GM12878 (cell line): ENCODE data around the gene ZNF112.

Experiments used
- CREM ChIP-seq: IDR thresholded peaks from 2 replicates; pipeline ENCODE4 v1.6.1; 2014; ENCODE audit warnings: antibody characterized with exemption, low read depth
- FOXM1 ChIP-seq: IDR thresholded peaks from 2 replicates; pipeline ENCODE4 v1.6.1; 2012; ENCODE audit warnings: low read depth, mild to moderate bottlenecking, inconsistent platforms, low read length, moderate library complexity
- MEF2A ChIP-seq: IDR thresholded peaks from 2 replicates; pipeline ENCODE4 v1.6.1; 2011; ENCODE audit warnings: low read depth, mild to moderate bottlenecking, low read length, moderate library complexity; ENCODE audit not compliant: insufficient read depth
- NR2C2 ChIP-seq: IDR thresholded peaks from 2 replicates; pipeline ENCODE4 v1.6.1; 2011; ENCODE audit warnings: borderline replicate concordance, low read depth; ENCODE audit not compliant: control insufficient read depth, insufficient read length
- POLR2AphosphoS5 ChIP-seq: IDR thresholded peaks from 2 replicates; pipeline ENCODE4 v1.6.1; 2011; ENCODE audit warnings: mild to moderate bottlenecking, low read length, inconsistent platforms
- RCOR1 ChIP-seq: conservative IDR thresholded peaks from 2 replicates; pipeline ENCODE4 v1.6.1; 2012; ENCODE audit warnings: low read depth, low read length, improper control_type of control experiment
- SMAD1 ChIP-seq: fragments of 450-650 bp; IDR thresholded peaks from 2 replicates; pipeline ENCODE4 v1.6.1; 2018; ENCODE audit warnings: mild to moderate bottlenecking, low read depth; ENCODE audit not compliant: partially characterized antibody
- SMC3 ChIP-seq: IDR thresholded peaks from 2 replicates; pipeline ENCODE4 v1.6.1; 2011; ENCODE audit warnings: low read length, improper control_type of control experiment, borderline replicate concordance
- SPI1 ChIP-seq: IDR thresholded peaks from 2 replicates; pipeline ENCODE4 v1.6.1; 2011; ENCODE audit warnings: low read depth, mild to moderate bottlenecking, low read length, moderate library complexity, borderline replicate concordance; ENCODE audit not compliant: insufficient read depth
- STAT1 ChIP-seq: fragments of 450-650 bp; conservative IDR thresholded peaks from 2 replicates; pipeline ENCODE4 v1.6.1; 2014; ENCODE audit warnings: antibody characterized with exemption, mild to moderate bottlenecking
- TCF12 ChIP-seq: IDR thresholded peaks from 2 replicates; pipeline ENCODE4 v1.6.1; 2011; ENCODE audit warnings: low read depth, mild to moderate bottlenecking, low read length
- TF ChIP-seq, protein P1 (sequence below): IDR thresholded peaks from 2 replicates; pipeline ENCODE4 v1.6.1; 2011; ENCODE audit warnings: low read depth, low read length, improper control_type of control experiment, borderline replicate concordance
- TF ChIP-seq, protein P2 (sequence below), 3 experiments: IDR thresholded peaks in 2 of 3; conservative IDR thresholded peaks in 1 of 3; 2 replicates each; pipeline ENCODE4 v1.5.1; 2011; ENCODE audit warnings: low read depth in 3 of 3, low read length in 3 of 3, mild to moderate bottlenecking in 3 of 3, control low read depth in 2 of 3, moderate library complexity in 2 of 3, inconsistent platforms in 1 of 3, mixed read lengths in 1 of 3; ENCODE audit not compliant: control insufficient read depth in 2 of 3, insufficient read depth in 1 of 3; ENCODE audit errors: extremely low read depth in 1 of 3
- TF ChIP-seq, protein P3 (sequence below): IDR thresholded peaks from 2 replicates; pipeline ENCODE4 v1.6.1; 2011; ENCODE audit warnings: mild to moderate bottlenecking, low read depth, low read length, moderate library complexity; ENCODE audit not compliant: insufficient replicate concordance

DNA sequence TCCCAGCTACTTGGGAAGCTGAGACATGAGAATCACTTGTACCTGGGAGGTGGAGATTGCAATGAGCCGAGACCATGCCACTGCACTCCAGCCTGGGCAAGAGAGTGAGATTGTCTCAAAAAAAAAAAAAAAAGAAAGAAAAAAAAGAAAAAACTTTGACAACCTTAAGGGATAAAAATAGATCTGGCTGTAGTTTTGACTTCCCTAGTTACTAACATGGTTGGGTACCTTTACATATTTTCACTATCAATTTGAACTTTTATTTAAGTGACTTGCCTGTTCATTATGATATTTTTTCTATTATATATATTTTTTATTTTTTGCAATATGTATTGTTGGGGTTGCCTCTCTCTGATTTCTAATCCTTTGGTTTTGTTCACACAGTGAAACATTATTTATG is 43.2 kb downstream of the ZNF112 start:
- TF ChIP-seq CREM (no peak), SPI1 (no peak), POLR2AphosphoS5 (no peak), TCF12 (no peak), SMC3 (no peak), FOXM1 (no peak), STAT1 (no peak), NR2C2 (no peak), RCOR1 (no peak), SMAD1 (no peak), MEF2A (no peak)
- TF ChIP-seq, protein P1, sequence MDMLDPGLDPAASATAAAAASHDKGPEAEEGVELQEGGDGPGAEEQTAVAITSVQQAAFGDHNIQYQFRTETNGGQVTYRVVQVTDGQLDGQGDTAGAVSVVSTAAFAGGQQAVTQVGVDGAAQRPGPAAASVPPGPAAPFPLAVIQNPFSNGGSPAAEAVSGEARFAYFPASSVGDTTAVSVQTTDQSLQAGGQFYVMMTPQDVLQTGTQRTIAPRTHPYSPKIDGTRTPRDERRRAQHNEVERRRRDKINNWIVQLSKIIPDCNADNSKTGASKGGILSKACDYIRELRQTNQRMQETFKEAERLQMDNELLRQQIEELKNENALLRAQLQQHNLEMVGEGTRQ, result no peak
- TF ChIP-seq, protein P2, sequence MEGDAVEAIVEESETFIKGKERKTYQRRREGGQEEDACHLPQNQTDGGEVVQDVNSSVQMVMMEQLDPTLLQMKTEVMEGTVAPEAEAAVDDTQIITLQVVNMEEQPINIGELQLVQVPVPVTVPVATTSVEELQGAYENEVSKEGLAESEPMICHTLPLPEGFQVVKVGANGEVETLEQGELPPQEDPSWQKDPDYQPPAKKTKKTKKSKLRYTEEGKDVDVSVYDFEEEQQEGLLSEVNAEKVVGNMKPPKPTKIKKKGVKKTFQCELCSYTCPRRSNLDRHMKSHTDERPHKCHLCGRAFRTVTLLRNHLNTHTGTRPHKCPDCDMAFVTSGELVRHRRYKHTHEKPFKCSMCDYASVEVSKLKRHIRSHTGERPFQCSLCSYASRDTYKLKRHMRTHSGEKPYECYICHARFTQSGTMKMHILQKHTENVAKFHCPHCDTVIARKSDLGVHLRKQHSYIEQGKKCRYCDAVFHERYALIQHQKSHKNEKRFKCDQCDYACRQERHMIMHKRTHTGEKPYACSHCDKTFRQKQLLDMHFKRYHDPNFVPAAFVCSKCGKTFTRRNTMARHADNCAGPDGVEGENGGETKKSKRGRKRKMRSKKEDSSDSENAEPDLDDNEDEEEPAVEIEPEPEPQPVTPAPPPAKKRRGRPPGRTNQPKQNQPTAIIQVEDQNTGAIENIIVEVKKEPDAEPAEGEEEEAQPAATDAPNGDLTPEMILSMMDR (IDR thresholded peaks at IDR 0.05 in 2 of 3, conservative IDR thresholded peaks at IDR 0.05 in 1 of 3; ENCODE audit: control insufficient read depth in 2 of 3, extremely low read depth in 1 of 3, insufficient read depth in 1 of 3, low read depth in 3 of 3, low read length in 3 of 3), result no peak
- TF ChIP-seq, protein P3, sequence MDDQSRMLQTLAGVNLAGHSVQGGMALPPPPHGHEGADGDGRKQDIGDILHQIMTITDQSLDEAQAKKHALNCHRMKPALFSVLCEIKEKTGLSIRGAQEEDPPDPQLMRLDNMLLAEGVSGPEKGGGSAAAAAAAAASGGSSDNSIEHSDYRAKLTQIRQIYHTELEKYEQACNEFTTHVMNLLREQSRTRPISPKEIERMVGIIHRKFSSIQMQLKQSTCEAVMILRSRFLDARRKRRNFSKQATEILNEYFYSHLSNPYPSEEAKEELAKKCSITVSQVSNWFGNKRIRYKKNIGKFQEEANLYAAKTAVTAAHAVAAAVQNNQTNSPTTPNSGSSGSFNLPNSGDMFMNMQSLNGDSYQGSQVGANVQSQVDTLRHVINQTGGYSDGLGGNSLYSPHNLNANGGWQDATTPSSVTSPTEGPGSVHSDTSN, result no peak
